ENCODE measurements around the gene SLBP.

DNA sequence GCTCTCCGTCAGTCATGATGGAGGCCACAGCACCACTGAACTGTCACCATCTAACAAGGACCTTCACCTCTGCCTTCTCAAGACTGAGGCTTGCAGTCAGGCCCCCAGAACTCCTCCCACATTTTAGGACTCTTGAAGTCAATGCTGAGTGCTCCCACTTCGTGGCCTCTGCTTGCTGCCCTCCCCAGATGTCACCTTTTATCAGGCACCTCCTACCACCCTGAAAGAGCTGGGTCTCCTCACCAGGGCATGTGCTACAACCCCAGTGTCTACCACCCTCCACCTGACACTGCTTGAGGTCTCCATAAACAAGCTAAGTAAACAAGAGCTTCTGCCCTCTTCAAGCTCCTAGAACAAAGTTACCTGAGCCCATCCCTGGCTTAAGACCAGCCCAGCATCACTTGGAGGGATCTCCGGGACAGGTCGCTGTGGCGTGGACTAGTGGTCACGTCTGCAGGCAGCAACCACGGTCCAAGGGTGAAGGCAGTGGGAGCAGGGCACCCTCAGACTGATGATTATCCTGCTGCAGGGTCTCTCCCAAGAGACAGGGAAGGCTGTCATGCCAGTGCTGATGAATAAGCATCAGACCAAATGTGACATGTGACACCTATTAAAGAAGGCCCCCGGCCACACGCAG, 20.3 kb downstream of the SLBP start:
- TF ChIP-seq, protein P1, sequence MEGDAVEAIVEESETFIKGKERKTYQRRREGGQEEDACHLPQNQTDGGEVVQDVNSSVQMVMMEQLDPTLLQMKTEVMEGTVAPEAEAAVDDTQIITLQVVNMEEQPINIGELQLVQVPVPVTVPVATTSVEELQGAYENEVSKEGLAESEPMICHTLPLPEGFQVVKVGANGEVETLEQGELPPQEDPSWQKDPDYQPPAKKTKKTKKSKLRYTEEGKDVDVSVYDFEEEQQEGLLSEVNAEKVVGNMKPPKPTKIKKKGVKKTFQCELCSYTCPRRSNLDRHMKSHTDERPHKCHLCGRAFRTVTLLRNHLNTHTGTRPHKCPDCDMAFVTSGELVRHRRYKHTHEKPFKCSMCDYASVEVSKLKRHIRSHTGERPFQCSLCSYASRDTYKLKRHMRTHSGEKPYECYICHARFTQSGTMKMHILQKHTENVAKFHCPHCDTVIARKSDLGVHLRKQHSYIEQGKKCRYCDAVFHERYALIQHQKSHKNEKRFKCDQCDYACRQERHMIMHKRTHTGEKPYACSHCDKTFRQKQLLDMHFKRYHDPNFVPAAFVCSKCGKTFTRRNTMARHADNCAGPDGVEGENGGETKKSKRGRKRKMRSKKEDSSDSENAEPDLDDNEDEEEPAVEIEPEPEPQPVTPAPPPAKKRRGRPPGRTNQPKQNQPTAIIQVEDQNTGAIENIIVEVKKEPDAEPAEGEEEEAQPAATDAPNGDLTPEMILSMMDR (IDR thresholded peaks at IDR 0.05) = no peak
- TF ChIP-seq POLR2A (IDR thresholded peaks at IDR 0.05) = no peak
